K562 (cell line): ENCODE results near the gene ASPRV1. TPM values are rescaled to one million over a fixed set of nuclear protein-coding genes. Genes with fewer than 3 reads are reported as not detected.

Experiments used
- ATAC-seq: fragments of 200-7000 bp; cut with Tn5 transposase; 3 replicates; pipeline ENCODE4 v1.9.1; 2020; ENCODE audit warnings: moderate library complexity
- BruUV-seq: library from RNA; stranded (reverse); fragments of 400-500 nt; replicated peaks from 2 replicates; lab custom pipeline; 2021; lab: Mats Ljungman, UMichigan
- CTCF ChIA-PET: fragments of 300-600 bp; formaldehyde crosslinking; extraction: SDS; loops from one replicate; lab custom pipeline; 2021; ENCODE audit warnings: low intra/inter-chr PET ratio; lab: Yijun Ruan, JAX
- POLR2A ChIA-PET: fragments of 300-600, 350-650 bp; sonication (Branson Sonifier 250); formaldehyde crosslinking; extraction: SDS; loops from one replicate; lab custom pipeline; 2021; ENCODE audit warnings: antibody characterized with exemption, inconsistent platforms; lab: Yijun Ruan, JAX
- DNase-seq, 4 experiments: peaks; one replicate each; pipeline versions ENCODE4 v3.0.0 to v3.0.0-alpha.2; 2011 to 2018; ENCODE audit warnings: low spot score in 3 of 4, mixed read lengths in 3 of 4; ENCODE audit errors: extremely low read depth in 1 of 4
- FAIRE-seq: peaks from 2 replicates; lab custom pipeline; 2011; peaks lifted over from hg19 to GRCh38; lab: Jason Lieb, UNC
- H2AFZ ChIP-seq: 2 replicates; pipeline ENCODE4 v1.6.0; 2011; ENCODE audit warnings: low read depth, low read length, control low read depth, inconsistent platforms
- H3K27ac ChIP-seq: fragments of 200-600 bp; 3 replicates; pipeline ENCODE4 v1.8.0; 2011; ENCODE audit warnings: low read depth, mild to moderate bottlenecking, control low read depth, inconsistent platforms, low read length, moderate library complexity, mixed read lengths; ENCODE audit errors: extremely low read depth
- H3K27me3 ChIP-seq, 2 experiments: fragments of 300-600 bp in 1 of 2; 2 replicates in 1 of 2; 3 replicates in 1 of 2; pipeline versions ENCODE4 v1.6.0 to v1.8.0; 2011; ENCODE audit warnings: inconsistent platforms in 2 of 2, low read length in 2 of 2, mild to moderate bottlenecking in 1 of 2, mixed read lengths in 1 of 2, moderate library complexity in 1 of 2; ENCODE audit not compliant: control insufficient read depth in 2 of 2, insufficient read depth in 2 of 2
- H3K36me3 ChIP-seq: fragments of 300-600 bp; 3 replicates; pipeline ENCODE4 v1.8.0; 2011; ENCODE audit warnings: mild to moderate bottlenecking, low read length, inconsistent platforms; ENCODE audit not compliant: control insufficient read depth, insufficient read depth
- H3K4me1 ChIP-seq, 2 experiments: fragments of 200-600 bp in 1 of 2; replicated peaks in 1 of 2; 2 replicates in 1 of 2; 3 replicates in 1 of 2; pipeline versions ENCODE4 v1.5.1 to v1.8.0; 2011; ENCODE audit warnings: inconsistent platforms in 2 of 2, low read length in 2 of 2, mild to moderate bottlenecking in 1 of 2, mixed read lengths in 1 of 2, moderate library complexity in 1 of 2; ENCODE audit not compliant: control insufficient read depth in 2 of 2, insufficient read depth in 2 of 2
- H3K4me2 ChIP-seq: 2 replicates; pipeline ENCODE4 v1.6.1; 2011; ENCODE audit warnings: low read length, control low read depth, inconsistent platforms, mixed read lengths; ENCODE audit not compliant: insufficient read depth
- H3K4me3 ChIP-seq: fragments of 200-600 bp; sonication (generic), shearing (Covaris generic); 2 replicates; pipeline ENCODE4 v1.5.1; 2016; ENCODE audit warnings: control low read depth, inconsistent platforms
- H3K79me2 ChIP-seq: fragments of 200-600 bp; 3 replicates; pipeline ENCODE4 v1.8.0; 2011; ENCODE audit warnings: low read length, inconsistent platforms; ENCODE audit not compliant: control insufficient read depth, insufficient read depth
- H3K9ac ChIP-seq, 2 experiments: 2 replicates each; pipeline versions ENCODE4 v1.6.0 to v1.6.1; 2011; ENCODE audit warnings: low read depth in 2 of 2, low read length in 2 of 2, control low read depth in 1 of 2, inconsistent platforms in 1 of 2, mild to moderate bottlenecking in 1 of 2, mixed read lengths in 1 of 2; ENCODE audit not compliant: insufficient read depth in 1 of 2
- H3K9me1 ChIP-seq: one replicate; pipeline ENCODE4 v1.6.0; 2011; ENCODE audit warnings: inconsistent platforms, mild to moderate bottlenecking, low read length, moderate library complexity; ENCODE audit not compliant: control insufficient read depth, insufficient read depth
- H3K9me3 ChIP-seq: replicated peaks from 2 replicates; pipeline ENCODE4 v1.5.1; 2011; ENCODE audit warnings: low read depth, low read length, inconsistent platforms; ENCODE audit not compliant: control insufficient read depth, insufficient read depth
- H4K20me1 ChIP-seq: replicated peaks from 2 replicates; pipeline ENCODE4 v1.6.1; 2011; ENCODE audit warnings: low read length, inconsistent platforms, mixed read lengths; ENCODE audit not compliant: control insufficient read depth, insufficient read depth
- FOXP1 ChIP-seq: sonication (generic); formaldehyde crosslinking; IDR thresholded peaks from 2 replicates; pipeline ENCODE4 v1.8.0; 2022; ENCODE audit warnings: mild to moderate bottlenecking, missing genetic modification reagents
- RBFOX2 ChIP-seq: fragments of 200-400 bp; formaldehyde crosslinking; IDR thresholded peaks from 2 replicates; pipeline ENCODE4 v1.6.1; 2017; ENCODE audit warnings: low read depth, mild to moderate bottlenecking, low read length, moderate library complexity
- WGBS: fragments of 100-300 bp; shearing (Covaris generic); methylation state at CpG from one replicate; pipeline ENCODE4 v1.1.6; 2016; ENCODE audit warnings: low coverage, mixed read lengths; ENCODE audit not compliant: insufficient coverage; ENCODE audit errors: missing lambda C conversion rate; 5-methylcytosine and 5-hydroxymethylcytosine counted together
- in situ Hi-C: fragments of 300-500 bp; cut with MboI; formaldehyde crosslinking; loops from 4 replicates; pipeline ENCODE4 v1.15.0; 2018; ENCODE audit warnings: inconsistent platforms, mixed read lengths
- intact Hi-C: fragments of 100-400 bp; cut with micrococcal nuclease; formaldehyde crosslinking; loops from 2 replicates; pipeline ENCODE4 v1.14.2; 2022
- polyA plus RNA-seq, 8 experiments: library from polyadenylated mRNA; depleted of rRNA in 4 of 8; stranded (reverse) in 5 of 8; unstranded in 3 of 8; fragments of >200 nt; fragmentation: Nextera tagmentation in 2 of 8; fragmentation: Illumina TruSeq in 1 of 8; extraction: Ambion mirVana in 2 of 8; extraction: Trizol in 1 of 8; gene quantifications; 2 replicates each; pipeline versions ENCODE4 v1.2.1 to v1.2.3, GENCODE V29; 2011 to 2014; ENCODE audit warnings: inconsistent platforms in 1 of 8, missing spikeins in 1 of 8
- total RNA-seq, 7 experiments: library from RNA; depleted of rRNA in 6 of 7; stranded (reverse); fragments of >200 nt in 6 of 7; fragmentation: Illumina TruSeq in 2 of 7; extraction: Trizol in 2 of 7; gene quantifications; 2 replicates each; pipeline versions ENCODE4 v1.2.1 to v1.2.3, GENCODE V29; 2011 to 2021; ENCODE audit warnings: low replicate concordance in 1 of 7
- TF ChIP-seq, protein P1 (sequence below): sonication (generic); formaldehyde crosslinking; IDR thresholded peaks from 2 replicates; pipeline ENCODE4 v1.4.0; 2020; ENCODE audit warnings: mild to moderate bottlenecking, missing genetic modification reagents

The ASPRV1 gene
- total and polyA plus RNA-seq, 9 of the 15 experiments (the other 6 are each of a cell fraction or from before 2014, with no cell fraction given), result 0.17 to 0.72 (median 0.47) TPM; not detected in 1

DNA sequence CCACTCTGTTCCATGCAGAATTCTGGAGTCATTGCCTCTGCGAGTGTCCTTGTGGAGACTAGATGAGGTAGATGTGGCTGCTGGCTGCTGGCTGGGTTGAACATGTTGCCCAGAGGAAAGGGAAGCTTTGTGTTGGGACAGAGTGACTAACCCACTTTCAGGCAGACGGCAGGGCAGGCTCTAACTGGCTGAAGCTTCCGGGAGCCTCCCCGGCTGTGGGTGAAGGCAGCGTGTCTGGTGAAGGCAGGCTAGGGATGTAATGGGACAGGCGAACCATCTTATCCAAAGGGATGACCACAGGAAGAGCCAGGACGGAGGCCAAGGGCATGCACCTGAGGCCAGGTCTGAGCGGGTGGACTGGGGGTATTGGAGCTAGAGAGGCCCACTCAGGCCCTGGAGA is 16.0 kb downstream of the ASPRV1 start:
- no peak overlapping the region for H3K4me3 ChIP-seq

More for the DNA sequence above, 16.0 kb downstream of the ASPRV1 start:
- in situ Hi-C loops (no loop called here), intact Hi-C loops (no loop called here)
- Histone ChIP-seq H3K4me2 (no peak overlapping the region), H3K4me1 (peaks cover 21 to 44% of the 10 kb centered on the region in 2 experiments), H3K27me3 (no peaks in the 10 kb centered on the region), H3K36me3 (peaks cover 32% of the 10 kb centered on the region), H3K9me3 (no peaks in the 10 kb centered on the region), H3K27ac (no peak overlapping the region; the same call in 2 of the 3 replicates), H4K20me1 (no peaks in the 10 kb centered on the region), H3K9ac (no peak overlapping the region), H3K9me1 (no peaks in the 10 kb centered on the region), H3K79me2 (no peaks in the 10 kb centered on the region), H2AFZ (no peak overlapping the region)
- FAIRE-seq (no peak), DNase-seq (no peak), ATAC-seq (no peak)
- no peak for TF ChIP-seq FOXP1 (CRISPR knock-in tag)
- no peak for TF ChIP-seq RBFOX2
- TF ChIP-seq, protein P1, sequence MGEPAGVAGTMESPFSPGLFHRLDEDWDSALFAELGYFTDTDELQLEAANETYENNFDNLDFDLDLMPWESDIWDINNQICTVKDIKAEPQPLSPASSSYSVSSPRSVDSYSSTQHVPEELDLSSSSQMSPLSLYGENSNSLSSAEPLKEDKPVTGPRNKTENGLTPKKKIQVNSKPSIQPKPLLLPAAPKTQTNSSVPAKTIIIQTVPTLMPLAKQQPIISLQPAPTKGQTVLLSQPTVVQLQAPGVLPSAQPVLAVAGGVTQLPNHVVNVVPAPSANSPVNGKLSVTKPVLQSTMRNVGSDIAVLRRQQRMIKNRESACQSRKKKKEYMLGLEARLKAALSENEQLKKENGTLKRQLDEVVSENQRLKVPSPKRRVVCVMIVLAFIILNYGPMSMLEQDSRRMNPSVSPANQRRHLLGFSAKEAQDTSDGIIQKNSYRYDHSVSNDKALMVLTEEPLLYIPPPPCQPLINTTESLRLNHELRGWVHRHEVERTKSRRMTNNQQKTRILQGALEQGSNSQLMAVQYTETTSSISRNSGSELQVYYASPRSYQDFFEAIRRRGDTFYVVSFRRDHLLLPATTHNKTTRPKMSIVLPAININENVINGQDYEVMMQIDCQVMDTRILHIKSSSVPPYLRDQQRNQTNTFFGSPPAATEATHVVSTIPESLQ (CRISPR knock-in tag), result no peak
- POLR2A ChIA-PET, result interaction anchor here (1.1 to 1.8 kb wide), 6 partner anchors 10 to 349 kb away, joined by 4 to 8 read pairs (median 5); partner anchors contain the start of gene SNRPG
- CTCF ChIA-PET, result no interaction called here
- WGBS, result 85% methylated on average over 8 of the region's 8 CpGs
- BruUV-seq, result no TSS peak
